Hepatic stellate cell (primary cell): Measurements from ENCODE around the gene PPP2R2C.

Source experiments
- DNase-seq: peaks from one replicate; pipeline ENCODE4 v3.0.0; 2011; ENCODE audit warnings: low spot score

The PPP2R2C gene

DNA sequence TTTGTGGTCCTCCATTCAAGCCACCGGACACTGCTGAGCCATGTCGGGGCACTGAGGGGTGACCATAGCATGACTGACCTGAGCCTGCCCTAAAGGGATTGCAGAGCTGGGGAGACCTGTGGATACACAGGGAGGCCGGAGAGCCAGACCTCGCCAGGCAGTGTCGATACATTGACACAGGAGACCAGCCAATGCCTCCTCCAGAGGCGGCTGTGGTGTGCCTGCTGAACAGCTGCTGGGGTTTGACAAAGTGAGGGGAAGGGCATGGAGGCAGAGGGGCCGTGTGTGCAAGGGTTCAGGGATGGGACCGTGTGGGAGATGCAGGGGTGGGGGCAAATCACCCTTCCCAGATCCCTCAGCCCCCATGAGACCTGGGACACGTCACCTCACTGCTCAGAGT is 48.0 kb downstream of the PPP2R2C start:
- no peak for DNase-seq

DNA sequence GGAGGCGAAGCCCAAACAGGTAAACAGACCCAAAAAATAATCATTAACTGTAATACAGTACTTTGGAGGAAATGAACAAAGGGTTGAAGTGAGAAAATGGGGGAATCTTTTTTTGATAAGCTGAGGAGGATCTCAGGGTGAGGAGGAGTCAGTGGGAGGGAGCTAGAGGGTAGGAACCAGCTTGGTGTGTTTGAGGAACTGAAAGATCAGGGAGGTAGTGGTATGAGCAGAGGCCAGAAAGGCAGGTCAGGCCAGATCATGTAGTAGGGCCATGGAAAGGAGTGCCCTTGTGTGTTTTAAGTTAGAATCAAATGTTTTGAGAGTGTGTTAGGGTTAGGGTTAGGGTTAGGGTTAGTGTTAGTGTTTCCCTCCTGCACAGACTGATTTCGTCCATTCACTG is 48.8 kb downstream of the PPP2R2C start:
- DNase-seq: no peak

DNA sequence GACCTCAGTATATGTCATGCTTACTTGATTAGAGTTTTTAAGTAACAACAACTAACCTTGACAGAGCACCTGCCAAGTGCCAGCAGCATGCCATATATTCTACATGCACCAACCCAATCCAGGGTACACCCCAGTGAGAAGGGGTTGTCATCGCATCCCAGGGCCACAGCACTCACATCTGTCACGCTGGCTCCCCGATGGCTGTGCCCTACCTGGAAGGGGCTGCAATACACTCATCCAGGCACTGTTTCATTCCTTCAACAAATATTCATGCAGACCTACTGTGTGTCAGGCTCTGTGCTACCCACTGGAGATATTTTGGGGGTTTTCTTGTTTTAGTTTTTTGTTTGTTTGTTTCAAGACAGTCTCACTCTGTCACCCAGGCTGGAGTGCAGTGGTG is 49.5 kb downstream of the PPP2R2C start:
- DNase-seq: no peak

DNA sequence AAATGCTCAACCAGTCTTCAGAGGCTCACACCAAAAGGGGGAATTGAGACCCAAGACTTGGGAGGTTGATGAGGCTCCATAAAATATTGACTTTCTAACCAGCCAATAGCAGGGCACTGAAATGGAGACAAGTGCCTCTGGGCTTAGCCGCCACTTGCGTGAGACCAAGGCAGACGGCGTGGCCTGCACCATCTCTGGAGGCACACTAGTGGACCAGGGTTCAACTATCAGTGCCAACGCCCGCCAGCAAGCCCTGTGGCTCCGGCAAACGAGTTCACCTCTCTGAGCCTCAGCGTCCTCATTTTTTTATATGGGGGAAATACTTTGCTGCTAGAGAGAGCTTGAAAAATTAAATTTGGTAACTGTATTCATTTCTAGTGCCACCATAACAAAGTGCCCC is 50.3 kb downstream of the PPP2R2C start:
- DNase-seq: no peak

DNA sequence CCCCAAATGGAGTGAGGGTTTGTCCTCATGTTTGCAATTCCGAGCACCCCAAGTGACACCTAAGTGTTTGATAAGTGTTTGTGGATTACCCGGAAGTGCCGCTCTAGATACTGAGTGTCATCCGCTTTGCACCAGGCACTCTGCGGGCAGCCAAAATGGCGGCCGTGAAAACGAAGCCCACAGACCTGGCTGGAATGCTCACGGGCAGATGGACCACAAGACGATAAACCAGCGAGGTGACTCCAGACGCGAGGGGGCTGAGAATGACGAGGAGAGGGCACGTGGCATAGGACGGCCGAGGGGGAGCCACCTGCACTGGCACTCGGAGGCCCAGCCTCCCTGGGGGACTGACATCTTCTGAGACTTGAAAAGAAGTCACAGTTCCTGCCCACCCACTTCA is 51.0 kb downstream of the PPP2R2C start:
- no peak for DNase-seq

DNA sequence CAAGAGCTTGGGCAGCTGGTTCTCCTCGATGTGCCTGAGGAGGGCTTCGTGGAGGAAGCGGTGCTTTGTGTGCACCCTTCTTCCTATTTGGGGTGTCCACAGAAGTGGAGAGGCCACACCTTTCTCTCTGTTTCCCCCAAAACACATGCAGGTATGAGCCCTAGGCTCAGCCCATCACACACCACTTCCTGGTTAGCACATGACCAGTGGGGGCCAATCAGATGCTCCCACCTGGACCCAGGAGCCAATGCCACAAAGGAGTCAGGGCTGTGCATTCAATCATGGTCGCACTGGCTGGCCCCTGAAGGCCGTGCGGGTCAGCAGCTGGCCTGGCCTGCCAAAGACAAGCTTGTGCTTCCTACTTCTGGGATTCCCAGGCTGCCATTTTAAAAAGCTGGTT is 51.4 kb downstream of the PPP2R2C start:
- no peak for DNase-seq

DNA sequence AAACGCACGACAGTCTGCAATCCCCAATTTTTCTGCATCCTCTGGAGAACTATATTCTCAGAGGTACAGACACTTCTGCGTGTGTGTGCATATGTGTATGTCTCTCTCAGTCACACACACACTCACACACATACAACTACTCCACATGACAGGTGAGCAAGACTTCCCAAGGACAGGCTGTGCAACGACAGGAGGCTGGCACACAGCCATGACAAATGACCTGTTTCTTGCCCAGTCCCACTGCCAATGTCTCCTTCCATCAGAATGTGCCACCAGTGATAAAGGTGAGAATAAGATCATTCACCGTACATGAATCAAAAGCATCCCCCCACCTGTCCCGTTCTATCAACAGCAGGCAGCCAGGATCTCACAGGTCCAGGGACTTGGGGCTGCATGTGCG is 52.4 kb downstream of the PPP2R2C start:
- DNase-seq: no peak

DNA sequence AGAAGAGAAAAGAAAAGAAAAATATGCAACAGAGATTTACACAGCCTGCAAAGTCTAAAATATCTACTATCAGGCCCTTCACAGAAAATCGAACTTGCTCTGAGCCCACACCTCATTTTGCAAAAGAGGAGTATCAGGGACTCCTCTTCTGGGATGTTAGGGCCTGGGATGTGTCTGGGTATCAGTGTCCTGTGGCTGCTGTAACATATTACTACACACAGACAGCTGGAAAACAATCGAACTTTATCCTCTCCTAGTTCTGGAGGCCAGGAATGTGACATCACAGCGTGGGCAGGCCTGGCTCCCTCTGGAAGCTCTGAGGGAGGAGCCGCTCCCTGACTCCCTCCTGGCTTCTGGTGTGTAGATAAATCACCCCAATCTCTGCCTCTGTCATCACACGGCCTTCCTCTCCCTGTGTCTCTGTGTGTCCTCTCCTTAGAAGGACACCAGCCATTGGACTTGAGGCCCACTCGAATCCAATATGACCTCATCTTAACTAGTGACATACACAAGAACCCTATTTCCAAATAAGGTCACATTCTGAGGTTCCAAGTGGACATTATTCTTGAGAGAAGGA is 52.9 kb downstream of the PPP2R2C start:
- no peak for DNase-seq

DNA sequence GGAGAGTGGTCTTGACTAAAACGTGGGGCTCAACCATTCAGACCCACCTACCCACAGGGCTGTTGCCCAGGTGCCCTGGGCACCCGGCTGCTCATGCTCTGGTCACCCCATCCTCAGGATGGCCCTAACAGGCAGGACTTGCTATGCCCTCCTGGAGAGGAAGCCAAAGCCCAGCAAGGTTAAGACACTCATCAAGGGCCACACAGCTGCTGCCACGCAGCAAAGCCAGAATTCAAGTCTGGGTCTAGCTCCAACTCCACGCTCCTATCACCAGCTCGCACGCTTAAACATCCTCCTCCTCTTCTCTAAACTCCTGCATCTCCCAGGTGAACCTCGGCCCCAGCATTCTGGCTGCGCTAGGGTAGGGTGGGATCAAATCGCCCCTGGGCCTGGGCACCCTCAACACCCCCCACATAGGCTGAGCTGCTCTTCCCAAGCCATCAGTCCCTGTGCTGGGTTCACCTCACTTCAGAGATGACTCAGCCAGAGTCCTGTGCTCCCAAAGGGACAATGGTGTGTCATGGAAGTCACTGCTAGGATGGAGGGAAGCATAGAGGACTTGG is 54.1 kb downstream of the PPP2R2C start:
- DNase-seq: no peak

DNA sequence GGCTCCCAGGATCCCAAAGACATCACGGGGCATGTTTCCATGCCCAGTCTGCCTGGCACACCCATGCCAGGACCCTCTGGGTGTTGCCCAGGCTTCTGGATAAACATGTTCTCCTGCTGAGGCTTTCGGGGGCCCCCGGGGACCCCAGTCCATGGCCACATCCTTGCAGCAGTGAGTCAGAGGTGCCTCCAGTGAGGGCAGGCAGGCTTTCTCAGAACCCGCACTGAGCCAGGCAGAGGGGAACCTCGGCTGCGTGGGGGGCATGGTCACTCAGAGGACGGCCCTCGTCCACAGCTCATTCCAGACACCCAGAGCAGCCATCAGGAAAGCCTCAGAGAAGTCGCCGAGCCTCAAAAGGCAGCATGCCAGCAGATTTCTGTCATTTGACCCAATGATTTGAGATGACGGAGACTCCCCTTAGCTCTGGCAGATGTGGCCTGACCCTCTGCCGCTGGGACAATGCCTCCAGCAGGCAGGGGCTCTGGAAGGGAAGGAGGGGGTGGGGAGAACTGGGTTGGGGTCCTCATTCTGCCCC is 54.8 kb downstream of the PPP2R2C start:
- DNase-seq: no peak

DNA sequence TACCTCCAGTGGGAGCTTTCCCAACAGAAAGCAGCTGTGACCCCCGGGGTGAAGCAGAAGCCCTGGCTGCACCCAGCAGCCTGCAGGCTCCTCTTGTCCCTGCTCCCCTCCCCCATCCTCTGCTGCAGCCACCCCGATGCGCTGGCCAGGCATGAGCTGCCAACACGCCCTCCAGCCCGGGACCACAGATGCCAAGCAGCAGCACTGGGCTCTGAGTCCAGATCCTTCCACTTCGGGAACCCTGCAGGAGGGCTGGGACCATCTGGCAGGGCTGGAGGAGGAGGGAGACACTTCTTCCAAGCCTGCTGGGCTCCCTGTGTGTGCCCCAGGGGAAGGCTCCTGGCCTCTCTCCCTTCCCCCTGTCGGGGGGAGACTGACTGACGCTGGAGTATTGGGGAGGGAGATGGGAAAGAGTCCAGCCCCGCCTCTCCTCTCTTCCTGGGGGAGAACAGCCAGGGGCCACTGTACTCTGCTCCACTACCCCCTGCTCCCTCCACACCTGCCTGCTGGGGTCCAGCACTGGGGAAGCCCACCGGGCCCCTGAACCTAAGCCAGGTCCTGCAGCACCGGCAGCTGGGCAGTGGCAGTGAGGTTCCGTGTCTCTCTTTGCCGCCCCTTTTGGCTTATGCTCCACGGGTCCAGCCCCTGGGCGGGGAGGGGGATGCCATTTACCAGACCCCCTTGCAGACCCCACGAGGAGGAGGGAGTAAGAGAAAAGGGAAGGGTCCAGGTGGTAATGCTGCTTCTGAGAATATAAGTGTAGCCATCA is 55.7 kb downstream of the PPP2R2C start:
- no peak for DNase-seq

DNA sequence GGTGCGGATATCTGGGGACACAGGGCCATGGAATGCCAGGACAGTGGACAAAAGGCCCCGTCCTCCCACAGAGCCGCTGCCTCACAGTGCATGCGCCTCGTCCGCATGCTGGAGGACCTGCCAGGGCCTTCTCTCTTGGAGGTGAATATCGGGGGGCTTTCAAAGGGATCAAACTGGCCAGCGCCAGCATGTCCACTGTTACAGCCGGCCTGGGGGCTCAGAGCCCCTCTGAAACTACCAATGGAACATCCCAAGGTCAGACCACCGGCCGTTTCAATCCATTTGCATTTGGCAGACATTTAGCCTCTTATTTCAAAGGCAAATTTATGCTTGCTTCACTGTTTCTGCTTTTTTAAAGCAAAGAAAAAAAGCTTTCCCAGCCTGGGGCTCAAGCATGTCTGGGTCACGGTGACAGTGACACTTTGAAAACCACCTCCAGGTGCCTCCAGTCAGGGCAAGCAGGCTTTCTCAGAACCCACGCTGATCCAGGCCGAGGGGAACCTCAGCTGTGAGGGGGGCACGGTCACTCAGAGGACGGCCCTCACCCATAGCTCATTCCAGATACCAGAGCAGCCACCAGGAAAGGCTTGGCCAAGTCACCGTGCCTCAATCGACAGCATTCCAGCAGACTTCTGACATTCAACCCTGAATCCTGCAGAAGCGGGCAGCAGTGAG is 57.2 kb downstream of the PPP2R2C start:
- DNase-seq: no peak

DNA sequence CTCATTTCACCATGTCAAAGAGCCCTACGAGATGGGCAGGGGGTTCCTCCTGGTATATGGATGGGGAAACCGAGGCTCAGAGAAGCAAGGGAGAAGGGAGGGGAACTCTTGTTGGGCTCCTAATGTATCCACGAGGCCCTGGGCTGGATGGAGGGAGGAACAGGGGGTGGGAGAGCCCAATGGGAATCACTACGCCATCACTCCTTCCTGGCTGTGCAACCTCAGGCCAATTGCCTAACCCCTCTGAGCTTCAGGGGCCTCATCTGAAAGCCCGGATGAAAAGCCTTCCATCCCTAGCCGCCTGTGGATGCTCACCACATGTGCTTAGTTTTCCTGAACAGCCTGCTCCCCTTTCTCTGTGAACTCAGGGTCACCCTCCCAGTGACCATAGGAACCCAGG is 57.8 kb downstream of the PPP2R2C start:
- DNase-seq: no peak

DNA sequence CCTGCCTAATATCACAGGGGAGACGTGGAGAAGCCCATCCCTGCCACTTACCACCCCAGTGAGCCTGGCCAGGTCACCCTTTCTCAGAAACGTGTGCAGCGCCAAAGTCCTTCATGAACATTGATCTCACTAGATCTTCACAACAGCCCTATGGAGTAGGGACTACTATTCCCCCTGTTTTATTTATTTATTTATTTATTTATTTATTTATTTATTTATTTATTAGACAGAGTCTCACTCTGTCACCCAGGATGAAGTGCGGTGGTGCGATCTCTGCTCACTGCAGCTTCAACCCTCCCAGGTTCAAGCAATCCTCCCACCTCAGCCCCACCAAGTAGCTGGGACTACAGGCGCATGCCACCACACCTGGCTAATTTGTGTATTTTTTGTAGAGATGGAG is 61.8 kb downstream of the PPP2R2C start:
- DNase-seq: no peak

DNA sequence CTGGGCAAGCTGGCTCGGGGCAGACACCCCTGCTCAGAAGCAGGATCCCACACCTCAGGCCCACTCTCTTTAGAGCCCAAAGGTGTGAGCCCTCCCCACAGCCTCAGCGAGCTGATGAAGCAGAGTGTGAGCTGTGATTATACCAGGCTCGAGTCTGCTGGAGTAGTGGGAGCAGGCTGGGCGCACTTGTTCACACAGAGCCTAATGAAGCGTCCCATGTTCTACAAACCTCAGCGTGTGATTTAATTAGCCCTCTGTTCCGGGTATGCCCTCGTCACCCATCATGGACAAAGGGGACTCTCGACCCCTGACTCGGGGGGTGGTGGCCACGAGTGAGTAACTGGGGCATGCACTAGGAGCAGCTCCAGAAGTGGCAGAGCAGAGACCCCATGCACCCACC is 62.3 kb downstream of the PPP2R2C start:
- no peak for DNase-seq

DNA sequence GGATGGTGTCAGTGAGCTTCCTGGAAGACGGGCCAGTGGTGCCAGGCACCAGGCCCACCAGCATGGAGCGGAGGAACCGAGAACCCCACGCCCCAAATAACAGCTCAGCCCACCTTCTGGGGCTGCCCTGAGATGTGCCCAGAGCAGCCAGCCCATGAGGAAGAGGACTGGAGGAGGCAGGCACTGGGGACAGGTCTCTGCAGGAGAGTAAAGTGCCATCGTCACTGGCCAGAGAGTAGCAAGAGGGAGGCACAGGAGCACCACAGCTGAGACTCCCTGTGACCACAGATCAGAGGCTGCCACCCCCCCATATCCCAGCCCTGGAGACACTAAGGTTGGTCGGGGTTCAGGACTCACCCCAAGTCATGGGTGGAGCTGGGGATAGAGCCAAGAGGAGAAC is 63.0 kb downstream of the PPP2R2C start:
- DNase-seq: no peak

DNA sequence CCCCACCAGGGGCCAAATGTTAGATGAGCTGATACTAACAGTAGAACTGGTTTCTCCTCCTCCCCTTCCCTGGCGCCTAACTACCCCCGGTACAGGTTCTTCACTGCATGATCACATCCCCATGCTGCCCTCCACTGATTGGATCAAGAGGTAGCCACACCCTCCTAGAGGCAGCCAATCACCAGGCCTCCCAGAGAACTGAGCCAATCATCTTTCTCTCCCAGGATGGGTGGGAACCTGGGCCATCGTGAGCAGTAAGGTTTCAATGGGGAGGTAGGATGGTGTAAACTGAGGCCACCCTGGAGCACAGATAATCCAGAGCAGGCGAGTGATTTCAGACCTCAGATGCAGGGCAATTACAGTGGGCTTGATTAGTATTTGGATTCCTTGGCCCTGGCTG is 64.2 kb downstream of the PPP2R2C start:
- DNase-seq: no peak

DNA sequence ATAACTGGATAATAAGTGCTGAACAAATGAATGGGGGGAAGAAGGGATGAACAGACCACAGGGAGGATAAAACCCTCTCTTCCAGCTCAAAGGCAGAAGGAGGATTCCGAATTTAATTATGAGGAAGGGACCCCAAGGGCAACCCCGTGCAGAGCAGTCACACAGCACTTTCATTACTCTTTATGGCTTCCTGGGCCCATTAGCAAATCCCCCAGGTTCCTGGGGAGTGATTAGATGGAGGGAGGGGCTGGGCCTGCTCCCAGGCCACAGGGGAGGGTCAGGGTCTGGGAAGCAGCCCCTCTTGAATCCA is 67.1 kb downstream of the PPP2R2C start:
- DNase-seq: no peak

DNA sequence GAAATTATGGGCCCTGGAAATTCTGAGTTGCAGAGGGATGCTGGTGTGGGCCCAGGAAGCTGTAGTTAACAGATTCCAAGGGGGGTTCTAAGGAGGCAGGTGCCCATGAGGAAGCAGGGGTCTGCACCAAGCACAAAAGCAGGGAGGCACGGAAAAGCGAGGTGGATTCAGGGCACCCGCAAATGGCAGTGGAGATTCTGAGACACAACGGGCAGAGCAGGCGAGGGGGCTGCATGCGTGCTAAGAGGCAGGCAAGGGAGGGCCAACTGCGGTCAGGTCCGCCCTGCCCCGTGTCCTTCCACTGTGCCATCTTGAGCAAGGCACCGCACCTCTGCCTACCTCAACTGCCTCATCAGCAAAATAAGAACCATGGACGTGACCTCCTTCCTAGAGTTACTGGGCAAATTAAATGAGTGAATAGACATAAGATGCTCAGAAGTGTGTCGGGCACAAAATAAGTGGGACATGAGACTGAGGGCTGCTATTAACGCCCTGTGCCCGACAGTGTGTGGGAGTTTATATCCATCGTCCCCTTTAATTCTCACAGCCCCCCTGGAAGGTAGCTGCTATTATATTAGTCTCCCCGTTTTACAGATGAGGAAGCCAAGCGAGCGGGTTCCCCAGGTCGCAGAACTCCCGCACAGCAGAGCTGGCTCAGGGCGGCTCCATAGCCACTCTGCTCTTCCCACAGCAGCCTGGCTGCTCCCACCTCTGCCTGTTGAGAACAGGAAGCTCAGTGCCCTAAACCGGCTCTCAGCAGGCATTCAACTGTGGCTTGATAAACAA is 67.6 kb downstream of the PPP2R2C start:
- DNase-seq: no peak

DNA sequence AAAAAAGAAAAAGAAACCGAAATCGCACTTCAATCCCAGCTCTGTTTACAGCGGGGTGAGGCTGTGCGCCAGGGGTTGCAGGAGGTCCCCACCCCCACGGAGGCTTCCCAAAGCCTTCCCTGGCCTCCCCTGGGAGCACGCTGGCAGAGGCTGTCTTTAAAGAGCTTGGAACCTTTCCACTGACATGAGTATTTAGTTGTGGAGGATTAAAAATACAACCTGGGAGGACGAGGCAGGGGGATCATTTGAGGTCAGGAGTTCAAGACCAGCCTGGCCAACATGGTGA is 69.1 kb downstream of the PPP2R2C start:
- DNase-seq: no peak

DNA sequence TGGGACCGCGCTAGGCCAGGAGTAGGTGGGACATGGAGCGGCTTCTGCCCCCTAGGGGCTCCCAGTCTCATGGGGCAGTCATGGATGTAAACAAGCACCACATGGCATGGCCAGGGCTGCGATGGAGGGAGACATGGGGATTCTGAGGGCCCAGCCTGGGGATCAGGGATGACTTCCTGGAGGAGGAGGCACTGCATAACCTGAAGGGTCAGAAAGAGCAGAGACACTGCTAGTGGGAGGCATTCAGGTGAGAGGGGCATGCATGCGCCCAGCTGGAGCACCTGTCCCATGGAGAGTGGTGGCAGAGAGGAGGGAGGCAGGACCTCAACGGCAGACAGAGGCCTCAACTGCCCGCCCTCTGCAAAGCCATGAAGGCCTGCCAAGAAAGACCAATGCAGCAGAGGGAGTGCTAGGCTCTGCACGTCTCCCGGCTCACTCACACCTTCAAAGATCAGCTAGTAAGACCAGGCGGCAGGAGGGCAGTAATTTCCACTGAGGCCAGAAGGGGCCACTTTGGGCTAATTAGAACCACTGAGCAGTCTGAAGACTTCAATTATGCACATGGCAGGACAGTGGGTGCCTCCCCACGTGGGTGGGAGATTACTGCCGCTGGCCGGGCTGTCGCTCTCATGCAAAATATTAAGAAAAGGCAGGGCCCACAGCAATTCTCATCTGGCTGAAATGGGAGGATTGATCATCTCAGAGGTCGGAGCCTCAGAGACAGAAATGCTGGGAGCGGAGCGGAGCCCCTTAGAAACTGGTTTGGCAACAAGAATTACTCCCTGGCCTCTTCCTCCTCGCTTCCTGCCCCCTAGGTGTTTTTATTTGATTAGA is 69.6 kb downstream of the PPP2R2C start:
- no peak for DNase-seq

DNA sequence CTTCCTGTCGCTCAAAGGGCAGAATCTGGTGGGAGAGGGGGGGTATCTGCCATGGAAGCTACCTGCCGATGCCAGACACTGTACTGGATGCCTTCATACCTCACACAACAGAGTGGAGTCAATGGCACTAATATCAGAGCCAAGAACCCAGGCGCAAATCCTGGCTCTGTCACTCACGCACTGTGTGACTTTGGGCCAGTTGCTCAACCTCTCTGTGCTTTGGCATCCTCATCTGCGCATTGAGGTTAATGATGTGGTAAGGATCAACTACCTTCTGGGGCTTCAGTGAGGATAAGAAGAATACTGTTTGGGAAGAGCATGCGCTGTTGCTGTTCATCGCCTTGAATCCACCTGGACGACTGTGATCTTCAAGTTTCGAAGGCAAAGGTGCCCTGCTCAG is 70.6 kb downstream of the PPP2R2C start:
- DNase-seq: no peak
